Transverse colon (tissue), 4 donors: ENCODE data around the gene ROS1. TPM values are rescaled to one million over a fixed set of nuclear protein-coding genes. Genes with fewer than 3 reads are reported as not detected.

Experiments used
- DNase-seq: peaks from one replicate; pipeline ENCODE4 v3.0.0-alpha.2; 2019
- H3K27ac ChIP-seq, 4 donors: fragments of 200-600 bp; sonication (generic); 2 replicates each; pipeline ENCODE4 v1.5.1; 2016 to 2018; ENCODE audit warnings: inconsistent platforms in 4 of 4
- H3K27me3 ChIP-seq: fragments of 200-600 bp; sonication (generic); 2 replicates; pipeline ENCODE4 v1.5.1; 2017; ENCODE audit warnings: inconsistent platforms
- H3K36me3 ChIP-seq, 4 donors: fragments of 200-600 bp; sonication (generic); 2 replicates each; pipeline ENCODE4 v1.5.1; 2017 to 2019; ENCODE audit warnings: inconsistent platforms in 4 of 4
- H3K4me1 ChIP-seq, 4 donors: fragments of 200-600 bp; sonication (generic); 2 replicates each; pipeline ENCODE4 v1.5.1; 2017 to 2020; ENCODE audit warnings: inconsistent platforms in 4 of 4
- H3K4me3 ChIP-seq, 4 donors: fragments of 200-600 bp; sonication (generic); 1 replicate in 1 of 4; 2 replicates in 3 of 4; pipeline versions ENCODE4 v1.5.1 to v1.6.1; 2017 to 2019; ENCODE audit warnings: inconsistent platforms in 4 of 4
- H3K9me3 ChIP-seq, 2 donors: fragments of 200-600 bp; sonication (generic); 2 replicates each; pipeline ENCODE4 v1.5.1; 2017 to 2019; ENCODE audit warnings: inconsistent platforms in 2 of 2
- CTCF ChIP-seq, 5 experiments: fragments of 200-600 bp in 3 of 5; fragments of 450-650 bp in 2 of 5; sonication (generic) in 3 of 5; IDR thresholded peaks; 1 replicate in 2 of 5; 2 replicates in 3 of 5; pipeline ENCODE4 v1.5.1; 2016 to 2017; ENCODE audit warnings: antibody characterized with exemption in 5 of 5, inconsistent platforms in 3 of 5, mild to moderate bottlenecking in 2 of 5, moderate library complexity in 1 of 5
- EP300 ChIP-seq: sonication (generic); formaldehyde crosslinking; IDR thresholded peaks from one replicate; pipeline ENCODE4 v1.6.1; 2017; ENCODE audit warnings: antibody characterized with exemption, low read depth
- POLR2A ChIP-seq: fragments of 450-650 bp; IDR thresholded peaks from one replicate; pipeline ENCODE4 v1.6.1; 2016; ENCODE audit warnings: antibody characterized with exemption, mild to moderate bottlenecking, moderate library complexity
- POLR2AphosphoS5 ChIP-seq, 3 donors: sonication (generic); formaldehyde crosslinking; IDR thresholded peaks; one replicate each; pipeline ENCODE4 v1.6.1; 2016; ENCODE audit warnings: antibody characterized with exemption in 3 of 3
- WGBS, 2 donors: methylation state at CpG; one replicate each; pipeline ENCODE4 v1.1.5; 2018; ENCODE audit warnings: low coverage in 1 of 2; 5-methylcytosine and 5-hydroxymethylcytosine counted together
- in situ Hi-C, 4 donors: fragments of 200-750 bp; cut with MboI; loops; one replicate each; pipeline versions ENCODE4 v1.15.0 to v1.15.1; 2017; ENCODE audit warnings: low sequenced_read_pairs in 3 of 4, low pct_ligation_motif_present in 1 of 4, low pct_unique_long_range_greater_than_20kb in 1 of 4
- intact Hi-C: fragments of 100-400 bp; cut with DNase I; formaldehyde crosslinking; loops from one replicate; pipeline ENCODE4 v1.15.1; 2023; ENCODE audit warnings: low total_unique reads
- total RNA-seq, 4 donors: library from RNA; depleted of rRNA; stranded (reverse); fragments of >200 nt; gene quantifications; one replicate each; pipeline ENCODE4 v1.1.0, GENCODE V29; 2016

ROS1 gene
- total RNA-seq, 4 donors from 2014 or later: 0.80 to 4.1 (median 2.5) TPM; not detected in 1

GRCh38 chr6:117467876-117468275, 42.1 kb upstream of the ROS1 start:
- intact Hi-C loops: no loop called here

GRCh38 chr6:117465691-117466090, 39.9 kb upstream of the ROS1 start:
- no peak overlapping the region for H3K4me3 ChIP-seq
- no peaks in the 10 kb centered on the region for H3K4me1 ChIP-seq
- no peaks in the 10 kb centered on the region for H3K27me3 ChIP-seq
- TF ChIP-seq CTCF (IDR thresholded peaks at IDR 0.05) (no peak), POLR2AphosphoS5 (IDR thresholded peaks at IDR 0.05) (no peak), POLR2A (no peak), EP300 (no peak)
- H3K9me3 ChIP-seq: no peaks in the 10 kb centered on the region
- H3K36me3 ChIP-seq: no peaks in the 10 kb centered on the region
- intact Hi-C loops (no loop called here), in situ Hi-C loops (no loop called here)
- no peak for DNase-seq
- no peak overlapping the region for H3K27ac ChIP-seq
- WGBS, 2 donors: 17 to 42% methylated on average over 1 of the region's 1 CpG

More at GRCh38 chr6:117467876-117468275, 42.1 kb upstream of the ROS1 start:
- TF ChIP-seq CTCF (IDR thresholded peaks at IDR 0.05): no peak
- no peak for TF ChIP-seq POLR2AphosphoS5 (IDR thresholded peaks at IDR 0.05)
- no peak for TF ChIP-seq EP300
- TF ChIP-seq POLR2A: no peak
- Histone ChIP-seq H3K9me3 (no peaks in the 10 kb centered on the region), H3K4me3 (no peak overlapping the region), H3K27ac (no peak overlapping the region), H3K27me3 (no peaks in the 10 kb centered on the region), H3K4me1 (no peaks in the 10 kb centered on the region), H3K36me3 (no peaks in the 10 kb centered on the region)
- in situ Hi-C loops: no loop called here
- 81 to 85% methylated on average over 2 to 4 of the region's 4 CpGs for WGBS, 2 donors
- no peak for DNase-seq

- H3K9me3 ChIP-seq: no peaks in the 10 kb centered on the region
- DNase-seq: no peak
- no peaks in the 10 kb centered on the region for H3K27me3 ChIP-seq
- no peak for TF ChIP-seq CTCF (IDR thresholded peaks at IDR 0.05)
- TF ChIP-seq EP300: no peak
- no peak for TF ChIP-seq POLR2AphosphoS5 (IDR thresholded peaks at IDR 0.05)
- TF ChIP-seq POLR2A: no peak
- no peaks in the 10 kb centered on the region for H3K36me3 ChIP-seq
- no peaks in the 10 kb centered on the region for H3K4me1 ChIP-seq
- in situ Hi-C loops (no loop called here), intact Hi-C loops (no loop called here)
- 46 to 100% methylated on average over 1 to 2 of the region's 2 CpGs for WGBS, 2 donors
- H3K27ac ChIP-seq: no peak overlapping the region
- H3K4me3 ChIP-seq: no peak overlapping the region
Observed at GRCh38 chr6:117464700-117465099, 39.0 kb upstream of the ROS1 start.

- WGBS, 2 donors: 69 to 80% methylated on average over 2 to 4 of the region's 4 CpGs
- DNase-seq: no peak
- intact Hi-C loops: no loop called here
- TF ChIP-seq EP300: no peak
- no peak for TF ChIP-seq POLR2AphosphoS5 (IDR thresholded peaks at IDR 0.05)
- Histone ChIP-seq H3K4me1 (no peaks in the 10 kb centered on the region), H3K4me3 (no peak overlapping the region), H3K9me3 (no peaks in the 10 kb centered on the region), H3K27ac (no peak overlapping the region), H3K36me3 (no peaks in the 10 kb centered on the region), H3K27me3 (no peaks in the 10 kb centered on the region)
- in situ Hi-C loops: no loop called here
Observed at GRCh38 chr6:117463762-117464665, 38.3 kb upstream of the ROS1 start.
